ENCODE measurements around the gene DNAH14.

Gene DNAH14

GRCh38 chr1:225428881-225429455 lies 499.5 kb downstream of the DNAH14 start:
- ChIA-PET POLR2A (interaction anchor here (0.8 to 1.6 kb wide), 5 partner anchors 16 to 495 kb away, joined by 3 to 6 read pairs (median 5); partner anchors contain the start of genes PYCR2 and TMEM63A), CTCF (interaction anchor here (0.6 to 1.8 kb wide), 7 partner anchors 11 to 110 kb away, joined by 3 to 6 read pairs (median 4); no protein-coding TSS in a partner anchor)
- Histone ChIP-seq H3K27ac (ENCODE audit: extremely low read depth, low read depth, low read length) (peak overlapping the region; percentile 78; the same call in 1 of the 2 replicates), H3K36me3 (ENCODE audit: control insufficient read depth in 2 of 2, insufficient read depth in 1 of 2, low read length in 2 of 2) (no peaks in the 10 kb centered on the region), H3K9me3 (ENCODE audit: control insufficient read depth, insufficient read depth, low read depth, low read length) (no peaks in the 10 kb centered on the region), H3K4me3 (ENCODE audit: low read depth, low read length) (peak overlapping the region; percentile 90), H3K4me1 (ENCODE audit: control insufficient read depth, insufficient read depth, low read length) (peaks cover 19% of the 10 kb centered on the region)
- TF ChIP-seq GLI2 (tag by site-specific recombination; IDR thresholded peaks at IDR 0.05; ENCODE audit: borderline replicate concordance, low read depth) (no peak), ZSCAN5A (tag by site-specific recombination; IDR thresholded peaks at IDR 0.05) (no peak), ZNF2 (tag by site-specific recombination; IDR thresholded peaks at IDR 0.05) (peak; percentile 58; the same call in 1 of the 2 replicates), ZNF488 (tag by site-specific recombination; IDR thresholded peaks at IDR 0.05) (no peak), BCL11B (tag by site-specific recombination; IDR thresholded peaks at IDR 0.05; ENCODE audit: low read depth) (no peak), ZNF585B (tag by site-specific recombination; IDR thresholded peaks at IDR 0.05) (0 out of 2 replicates have a peak, but pooled peaks have one; percentile 36), ZNF521 (tag by site-specific recombination; IDR thresholded peaks at IDR 0.05) (no peak), KLF16 (tag by site-specific recombination; IDR thresholded peaks at IDR 0.05) (no peak), TRIM28 (IDR thresholded peaks at IDR 0.05; ENCODE audit: borderline replicate concordance, low read length) (no peak), ZNF596 (tag by site-specific recombination; IDR thresholded peaks at IDR 0.05) (no peak), ZNF792 (tag by site-specific recombination; IDR thresholded peaks at IDR 0.05) (no peak), ZNF692 (tag by site-specific recombination; IDR thresholded peaks at IDR 0.05) (no peak), YY1 (tag by site-specific recombination; IDR thresholded peaks at IDR 0.05) (no peak), ZSCAN18 (tag by site-specific recombination; IDR thresholded peaks at IDR 0.05) (no peak), ZNF664 (tag by site-specific recombination; IDR thresholded peaks at IDR 0.05) (0 out of 2 replicates have a peak, but pooled peaks have one; percentile 25), ZBTB10 (tag by site-specific recombination; IDR thresholded peaks at IDR 0.05) (0 out of 2 replicates have a peak, but pooled peaks have one; percentile 10), KLF1 (tag by site-specific recombination; IDR thresholded peaks at IDR 0.05) (no peak), PRDM1 (tag by site-specific recombination; IDR thresholded peaks at IDR 0.05) (peak; percentile 81), ZNF280C (tag by site-specific recombination; IDR thresholded peaks at IDR 0.05) (no peak), TSHZ1 (tag by site-specific recombination; IDR thresholded peaks at IDR 0.05; ENCODE audit: borderline replicate concordance) (no peak), ZBTB1 (tag by site-specific recombination; IDR thresholded peaks at IDR 0.05) (0 out of 2 replicates have a peak, but pooled peaks have one; percentile 0), MZF1 (tag by site-specific recombination; IDR thresholded peaks at IDR 0.05; ENCODE audit: borderline replicate concordance) (0 out of 2 replicates have a peak, but pooled peaks have one; percentile 4), ZNF10 (tag by site-specific recombination; IDR thresholded peaks at IDR 0.05) (0 out of 2 replicates have a peak, but pooled peaks have one; percentile 4)
